HG03066 (cell line): Measurements from ENCODE around the gene DLX2.
"Not testable (repeated sequence)": the region's sequence is repeated elsewhere in the genome, so short reads cannot be mapped to it uniquely, and the experiment has no call there.

ENCODE experiments used
- ATAC-seq: cut with Tn5 transposase; IDR thresholded peaks from one replicate; pipeline ENCODE4 v1.9.1; 2021; ENCODE audit warnings: low read depth; ENCODE audit not compliant: unreplicated experiment

Gene DLX2

GRCh38 chr2:172084645-172085459, 17.8 kb downstream of the DLX2 start:
- peak; percentile 86 for ATAC-seq

DNA sequence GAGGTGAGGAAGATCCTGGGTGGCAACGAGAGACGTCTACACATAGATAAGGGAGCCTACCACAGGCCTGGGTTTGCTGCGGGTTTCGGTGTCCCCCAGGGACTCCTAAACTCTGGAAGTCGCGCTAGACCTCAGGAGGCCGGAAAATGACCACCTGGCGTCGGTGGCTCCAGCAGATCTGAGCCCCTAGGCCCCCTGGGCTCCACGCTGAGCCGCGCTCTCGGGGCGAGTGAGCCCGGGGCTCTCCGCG, 18.4 kb downstream of the DLX2 start:
- no peak for ATAC-seq

- ATAC-seq, result no peak
Measured at GRCh38 chr2:172083628-172084394, 18.9 kb downstream of the DLX2 start.

GRCh38 chr2:172082944-172083627, 19.6 kb downstream of the DLX2 start:
- no peak for ATAC-seq

- ATAC-seq, result no peak
Measured at GRCh38 chr2:172082105-172082943, 20.4 kb downstream of the DLX2 start.

- no peak for ATAC-seq
Measured at GRCh38 chr2:172081221-172082022, 21.3 kb downstream of the DLX2 start.

GRCh38 chr2:172080641-172081220, 22.0 kb downstream of the DLX2 start:
- ATAC-seq, result no peak

DNA sequence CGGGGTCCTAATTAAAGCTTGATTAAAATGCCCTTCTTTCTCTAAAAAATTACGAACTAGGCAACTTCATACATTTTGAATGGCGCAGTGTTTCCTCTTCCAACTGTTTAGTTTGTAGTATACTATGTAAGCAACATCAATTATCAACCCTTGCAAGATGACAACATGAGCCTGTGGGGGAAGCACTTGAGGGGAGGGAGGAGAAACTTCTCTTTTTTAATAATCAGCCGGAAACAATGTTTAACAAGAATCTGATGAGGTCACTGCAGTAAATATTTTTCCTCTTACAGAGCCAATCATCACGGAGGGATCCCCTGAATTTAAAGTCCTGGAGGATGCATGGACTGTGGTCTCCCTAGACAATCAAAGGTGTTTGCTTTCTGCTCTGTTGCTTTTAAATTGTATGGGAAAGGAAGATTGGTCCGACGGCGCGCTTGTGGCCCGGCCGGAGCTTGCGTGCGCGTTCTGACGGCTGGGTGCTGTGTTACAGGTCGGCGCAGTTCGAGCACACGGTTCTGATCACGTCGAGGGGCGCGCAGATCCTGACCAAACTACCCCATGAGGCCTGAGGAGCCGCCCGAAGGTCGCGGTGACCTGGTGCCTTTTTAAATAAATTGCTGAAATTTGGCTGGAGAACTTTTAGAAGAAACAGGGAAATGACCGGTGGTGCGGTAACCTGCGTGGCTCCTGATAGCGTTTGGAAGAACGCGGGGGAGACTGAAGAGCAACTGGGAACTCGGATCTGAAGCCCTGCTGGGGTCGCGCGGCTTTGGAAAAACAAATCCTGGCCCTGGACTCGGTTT, 22.7 kb downstream of the DLX2 start:
- ATAC-seq, result no peak

- ATAC-seq, result no peak
Measured at GRCh38 chr2:172079416-172079815, 23.3 kb downstream of the DLX2 start.

- ATAC-seq, result no peak
Measured at GRCh38 chr2:172074254-172074653, 28.4 kb downstream of the DLX2 start.

- no peak for ATAC-seq
Measured at GRCh38 chr2:172073518-172073917, 29.2 kb downstream of the DLX2 start.

DNA sequence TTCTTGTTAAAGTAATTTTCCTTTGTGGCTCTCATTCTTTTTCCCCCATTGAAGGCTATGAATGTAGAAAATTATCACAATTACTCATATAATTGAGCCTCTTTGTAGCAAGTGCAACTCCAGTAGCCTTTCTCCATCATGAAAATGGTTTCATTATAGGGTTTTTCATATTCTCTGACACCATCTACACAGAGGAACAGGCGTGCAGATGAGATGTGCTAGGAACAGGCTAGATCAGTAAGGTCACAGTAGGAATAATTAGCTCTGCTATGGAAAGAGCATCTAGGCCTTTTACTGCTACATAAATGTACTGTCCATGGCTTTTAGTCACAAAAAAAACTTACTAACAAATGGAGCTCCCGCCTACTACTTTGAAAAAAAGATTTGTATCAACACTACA, 30.0 kb downstream of the DLX2 start:
- no peak for ATAC-seq

DNA sequence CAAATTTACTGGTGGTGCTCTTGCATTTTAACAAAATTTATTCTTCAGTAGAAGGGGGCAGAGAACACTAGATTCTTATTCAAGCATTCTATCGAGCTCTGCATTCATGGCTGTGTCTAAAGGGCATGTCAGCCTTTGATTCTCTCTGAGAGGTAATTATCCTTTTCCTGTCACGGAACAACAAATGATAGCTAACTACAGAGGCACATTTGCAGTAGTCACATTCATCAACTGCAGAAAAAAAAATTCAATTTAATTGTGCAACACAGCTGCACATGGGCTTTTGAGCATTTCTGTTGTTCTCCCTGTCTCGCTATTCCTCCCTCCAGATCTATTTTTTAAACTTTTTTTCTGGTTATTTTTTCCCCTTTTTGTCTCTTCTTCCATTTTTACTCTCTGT, 30.4 kb downstream of the DLX2 start:
- ATAC-seq, result no peak

GRCh38 chr2:172070936-172071335, 31.8 kb downstream of the DLX2 start:
- ATAC-seq, result no peak

DNA sequence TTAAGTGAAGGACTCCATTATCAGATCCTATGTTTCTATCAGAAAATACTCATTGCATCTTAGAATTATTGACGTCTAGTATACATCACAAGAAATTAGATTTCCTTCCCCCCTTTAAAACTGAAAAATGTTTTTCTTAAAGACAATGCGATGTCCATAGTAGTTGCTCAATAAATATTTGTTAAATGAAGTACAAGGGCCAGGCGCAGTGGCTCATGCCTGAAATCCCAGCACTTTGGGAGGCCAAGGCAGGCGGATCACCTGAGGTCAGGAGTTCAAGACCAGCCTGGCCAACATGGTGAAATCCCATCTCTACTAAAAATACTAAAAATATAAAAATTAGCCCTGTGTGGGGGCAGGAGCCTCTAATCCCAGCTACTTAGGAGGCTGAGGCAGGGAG, 34.8 kb downstream of the DLX2 start:
- not testable (repeated sequence) for ATAC-seq

GRCh38 chr2:172066394-172066886, 36.3 kb downstream of the DLX2 start:
- no peak for ATAC-seq

DNA sequence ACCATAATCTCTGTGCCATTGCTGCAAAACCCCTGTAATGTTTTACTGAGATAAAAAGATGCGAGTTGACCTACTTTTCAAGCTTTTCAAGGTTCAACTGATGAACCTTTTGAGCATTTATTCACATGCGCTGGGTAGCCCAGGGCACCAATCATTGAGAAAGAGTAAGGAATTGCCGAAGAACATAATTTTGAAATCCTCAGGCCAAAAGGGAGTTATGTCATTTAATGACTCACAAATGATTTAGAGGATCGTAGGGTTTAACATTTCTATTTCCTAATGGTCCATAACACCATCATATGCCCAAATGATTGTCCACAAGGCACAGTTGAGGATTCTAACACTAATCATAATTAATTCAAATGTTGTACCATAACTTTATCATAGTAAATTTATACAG, 37.6 kb downstream of the DLX2 start:
- no peak for ATAC-seq

- no peak for ATAC-seq
Measured at GRCh38 chr2:172063446-172063845, 39.3 kb downstream of the DLX2 start.
